PFSK-1 (cell line): ENCODE measurements around the gene MPV17.

Experiments
- FOXP2 ChIP-seq: optimal IDR thresholded peaks from 2 replicates; pipeline ENCODE3; 2011; ENCODE audit warnings: borderline replicate concordance, control low read depth, inconsistent platforms; ENCODE audit not compliant: insufficient read depth; ENCODE audit errors: extremely low read length, extremely low read depth
- POLR2AphosphoS5 ChIP-seq: IDR thresholded peaks from 2 replicates; pipeline ENCODE4 v1.6.1; 2012; ENCODE audit warnings: low read depth, mild to moderate bottlenecking, control low read depth, low read length, moderate library complexity
- SIN3A ChIP-seq: IDR thresholded peaks from 2 replicates; pipeline ENCODE4 v1.6.1; 2012; ENCODE audit warnings: mild to moderate bottlenecking, low read length, moderate library complexity, borderline replicate concordance; ENCODE audit not compliant: insufficient read depth
- TAF1 ChIP-seq: IDR thresholded peaks from 2 replicates; pipeline ENCODE4 v1.6.1; 2012; ENCODE audit warnings: low read length, control low read depth, borderline replicate concordance; ENCODE audit not compliant: insufficient read depth
- TF ChIP-seq, protein P1 (sequence below), 2 experiments: IDR thresholded peaks; 2 replicates each; pipeline versions ENCODE4 v1.6.1 to v1.8.0; 2011 to 2012; ENCODE audit warnings: low read depth in 2 of 2, low read length in 2 of 2, control low read depth in 1 of 2, inconsistent platforms in 1 of 2, mild to moderate bottlenecking in 1 of 2, moderate library complexity in 1 of 2; ENCODE audit not compliant: insufficient read depth in 1 of 2

The MPV17 gene

DNA sequence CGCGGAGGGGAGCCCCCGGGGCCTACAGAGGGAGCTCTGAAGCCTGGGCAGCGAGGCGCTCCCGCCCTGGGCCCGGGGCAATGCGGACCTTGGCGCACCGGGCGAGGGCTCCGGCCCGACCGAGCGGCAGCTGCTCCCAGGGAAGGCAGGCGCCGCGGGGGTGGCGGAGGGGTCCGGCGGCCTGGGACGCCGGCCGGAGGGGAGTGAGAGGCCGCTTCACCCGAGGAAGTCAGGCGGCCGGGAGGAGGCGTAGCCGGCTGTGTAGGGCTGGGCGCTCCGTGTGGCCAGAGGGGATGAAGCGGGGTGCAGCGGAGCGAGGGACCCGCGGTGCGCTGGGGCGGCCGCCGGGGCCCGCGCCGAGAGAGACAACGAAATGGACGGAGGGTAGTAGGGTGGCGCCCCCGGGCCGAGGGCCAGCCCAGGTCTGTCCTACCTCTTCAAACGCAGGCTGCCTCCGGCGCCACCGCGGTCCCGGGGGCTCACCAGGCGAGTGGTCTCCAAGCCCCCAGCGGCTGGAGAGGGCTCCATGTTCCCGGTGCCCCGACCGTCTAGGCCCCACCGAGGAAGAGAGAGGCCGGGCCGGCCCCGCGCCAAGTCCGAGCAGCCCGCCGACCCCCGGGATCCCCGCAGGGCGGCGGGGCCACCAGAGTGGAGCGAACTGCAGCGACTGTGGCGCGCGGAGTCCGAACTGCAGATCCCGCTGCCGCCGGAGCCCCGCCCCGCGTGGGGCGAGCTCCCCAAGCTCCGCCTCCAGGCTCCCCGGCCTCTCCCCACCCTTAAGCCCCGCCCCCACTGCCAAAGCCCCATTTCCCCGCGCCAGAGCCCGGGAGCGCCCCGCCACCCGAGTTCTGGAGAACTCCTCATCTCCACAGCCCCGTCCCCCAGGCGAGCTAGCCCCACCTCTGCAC, 60.3 kb downstream of the MPV17 start, which contains the start of gene SLC30A3:
SLC30A3 (minus strand) TSS at position 669 of the 908 bp plus-strand sequence; CDS start at position 528, 141 bp downstream.
- TF ChIP-seq, protein P1, sequence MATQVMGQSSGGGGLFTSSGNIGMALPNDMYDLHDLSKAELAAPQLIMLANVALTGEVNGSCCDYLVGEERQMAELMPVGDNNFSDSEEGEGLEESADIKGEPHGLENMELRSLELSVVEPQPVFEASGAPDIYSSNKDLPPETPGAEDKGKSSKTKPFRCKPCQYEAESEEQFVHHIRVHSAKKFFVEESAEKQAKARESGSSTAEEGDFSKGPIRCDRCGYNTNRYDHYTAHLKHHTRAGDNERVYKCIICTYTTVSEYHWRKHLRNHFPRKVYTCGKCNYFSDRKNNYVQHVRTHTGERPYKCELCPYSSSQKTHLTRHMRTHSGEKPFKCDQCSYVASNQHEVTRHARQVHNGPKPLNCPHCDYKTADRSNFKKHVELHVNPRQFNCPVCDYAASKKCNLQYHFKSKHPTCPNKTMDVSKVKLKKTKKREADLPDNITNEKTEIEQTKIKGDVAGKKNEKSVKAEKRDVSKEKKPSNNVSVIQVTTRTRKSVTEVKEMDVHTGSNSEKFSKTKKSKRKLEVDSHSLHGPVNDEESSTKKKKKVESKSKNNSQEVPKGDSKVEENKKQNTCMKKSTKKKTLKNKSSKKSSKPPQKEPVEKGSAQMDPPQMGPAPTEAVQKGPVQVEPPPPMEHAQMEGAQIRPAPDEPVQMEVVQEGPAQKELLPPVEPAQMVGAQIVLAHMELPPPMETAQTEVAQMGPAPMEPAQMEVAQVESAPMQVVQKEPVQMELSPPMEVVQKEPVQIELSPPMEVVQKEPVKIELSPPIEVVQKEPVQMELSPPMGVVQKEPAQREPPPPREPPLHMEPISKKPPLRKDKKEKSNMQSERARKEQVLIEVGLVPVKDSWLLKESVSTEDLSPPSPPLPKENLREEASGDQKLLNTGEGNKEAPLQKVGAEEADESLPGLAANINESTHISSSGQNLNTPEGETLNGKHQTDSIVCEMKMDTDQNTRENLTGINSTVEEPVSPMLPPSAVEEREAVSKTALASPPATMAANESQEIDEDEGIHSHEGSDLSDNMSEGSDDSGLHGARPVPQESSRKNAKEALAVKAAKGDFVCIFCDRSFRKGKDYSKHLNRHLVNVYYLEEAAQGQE (IDR thresholded peaks at IDR 0.05; ENCODE audit: insufficient read depth in 1 of 2, low read depth in 2 of 2, low read length in 2 of 2), result no peak
- TF ChIP-seq FOXP2 (no peak), TAF1 (no peak), SIN3A (no peak), POLR2AphosphoS5 (no peak)

DNA sequence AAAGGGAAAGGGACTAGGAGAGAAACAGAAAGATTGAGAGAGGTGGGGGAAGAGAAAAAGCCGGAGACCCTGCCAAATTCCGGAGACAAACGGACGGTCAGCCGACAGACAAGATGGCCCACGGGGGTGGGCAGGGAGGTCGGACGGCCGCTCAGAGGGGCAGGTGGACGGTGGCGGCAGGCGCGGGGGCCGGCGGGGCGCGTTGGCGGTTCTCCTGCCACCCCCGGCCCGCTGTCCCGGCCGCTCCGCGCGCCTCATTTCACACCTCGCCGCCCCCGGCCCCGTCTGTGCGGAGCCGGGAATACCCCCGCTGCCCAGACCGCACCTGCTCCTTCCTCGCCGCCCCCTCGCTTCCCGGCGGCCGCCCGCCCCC, 61.0 kb downstream of the MPV17 start:
- TF ChIP-seq FOXP2 (no peak), SIN3A (no peak), TAF1 (no peak), POLR2AphosphoS5 (no peak)
- TF ChIP-seq, protein P1 (IDR thresholded peaks at IDR 0.05; ENCODE audit: insufficient read depth in 1 of 2, low read depth in 2 of 2, low read length in 2 of 2), result no peak

DNA sequence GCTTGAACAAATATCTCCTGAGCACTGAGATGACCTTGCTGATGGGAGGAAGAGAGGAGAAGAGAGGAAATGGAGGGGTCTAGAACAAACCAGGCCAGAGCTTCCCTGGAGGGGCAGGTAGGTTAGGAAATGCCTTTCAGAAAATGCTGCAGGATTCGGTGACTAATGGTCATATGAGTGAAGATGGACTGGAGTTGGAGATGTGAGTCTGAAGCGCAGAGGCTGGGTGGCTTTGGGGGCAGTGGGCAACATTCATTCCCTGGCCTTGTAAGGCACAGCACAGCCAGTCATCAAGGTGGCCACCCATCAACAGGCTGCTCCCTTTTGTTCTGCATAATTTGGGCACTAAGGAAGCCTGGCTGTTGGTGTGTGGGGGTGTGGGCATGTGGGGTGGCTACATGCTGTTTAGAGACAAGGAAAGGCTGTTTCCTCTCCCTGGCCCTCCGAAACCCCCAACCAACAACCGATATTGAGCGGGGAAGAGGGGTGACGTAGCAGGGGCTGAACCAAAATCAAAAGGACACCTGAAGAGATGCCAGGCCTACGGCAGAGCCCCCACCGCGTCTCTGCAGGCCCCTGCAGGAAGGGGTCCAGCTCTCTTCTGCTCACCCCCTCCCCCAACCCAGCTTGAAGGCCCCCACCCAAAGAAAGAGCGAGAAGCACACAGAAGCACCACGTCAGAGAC, 61.5 kb downstream of the MPV17 start:
- TF ChIP-seq SIN3A, result no peak
- no peak for TF ChIP-seq POLR2AphosphoS5
- no peak for TF ChIP-seq TAF1
- no peak for TF ChIP-seq FOXP2
- TF ChIP-seq, protein P1 (IDR thresholded peaks at IDR 0.05; ENCODE audit: insufficient read depth in 1 of 2, low read depth in 2 of 2, low read length in 2 of 2), result no peak
